HEK293 (cell line): ENCODE measurements around the gene ACACB.
A peak's percentile ranks its signal among the peaks of the same experiment; 100 is the strongest.

Source experiments
- CTCF ChIA-PET: fragments of 350-600 bp; formaldehyde crosslinking; extraction: SDS; loops from one replicate; lab custom pipeline; 2021; ENCODE audit warnings: antibody characterized with exemption; lab: Yijun Ruan, JAX
- POLR2A ChIA-PET: fragments of 300-600 bp; formaldehyde crosslinking; extraction: SDS; loops from one replicate; lab custom pipeline; 2020; ENCODE audit warnings: antibody characterized with exemption, inconsistent platforms; lab: Yijun Ruan, JAX
- H3K27ac ChIP-seq: fragments of 200-500 bp; sonication (Bioruptor generic); 2 replicates; pipeline ENCODE4 v1.5.1; 2014; ENCODE audit warnings: low read depth, low read length, control low read depth, inconsistent platforms; ENCODE audit errors: extremely low read depth
- H3K36me3 ChIP-seq, 2 experiments: fragments of 200-500 bp in 1 of 2; sonication (Bioruptor generic) in 1 of 2; 1 replicate in 1 of 2; 2 replicates in 1 of 2; pipeline ENCODE4 v1.5.1; 2014 to 2017; ENCODE audit warnings: inconsistent platforms in 2 of 2, low read length in 2 of 2; ENCODE audit not compliant: control insufficient read depth in 2 of 2, insufficient read depth in 1 of 2
- H3K4me1 ChIP-seq: fragments of 200-500 bp; sonication (Bioruptor generic); 2 replicates; pipeline ENCODE4 v1.5.1; 2014; ENCODE audit warnings: mild to moderate bottlenecking, low read length, inconsistent platforms; ENCODE audit not compliant: control insufficient read depth, insufficient read depth
- H3K4me3 ChIP-seq: 2 replicates; pipeline ENCODE4 v1.5.1; 2011; ENCODE audit warnings: low read depth, mild to moderate bottlenecking, control low read depth, low read length, moderate library complexity
- H3K9me3 ChIP-seq: fragments of 200-500 bp; sonication (Bioruptor generic); 2 replicates; pipeline ENCODE4 v1.5.1; 2014; ENCODE audit warnings: low read depth, low read length, inconsistent platforms; ENCODE audit not compliant: control insufficient read depth, insufficient read depth
- GLIS1 ChIP-seq: fragments of 450-650 bp; formaldehyde crosslinking; IDR thresholded peaks from 2 replicates; pipeline ENCODE4 v1.5.1; 2016; ENCODE audit warnings: missing biosample characterization, missing genetic modification characterization
- HOXD13 ChIP-seq: sonication (generic); formaldehyde crosslinking; IDR thresholded peaks from 2 replicates; pipeline ENCODE4 v1.8.0; 2022; ENCODE audit warnings: missing genetic modification reagents, borderline replicate concordance
- INSM2 ChIP-seq: fragments of 450-650 bp; formaldehyde crosslinking; IDR thresholded peaks from 2 replicates; pipeline ENCODE4 v1.5.1; 2016; ENCODE audit warnings: missing biosample characterization, missing genetic modification characterization
- KLF1 ChIP-seq: fragments of 450-650 bp; formaldehyde crosslinking; IDR thresholded peaks from 2 replicates; pipeline ENCODE4 v1.5.1; 2016; ENCODE audit warnings: missing biosample characterization, missing genetic modification characterization
- MYNN ChIP-seq: fragments of 450-650 bp; formaldehyde crosslinking; IDR thresholded peaks from 2 replicates; pipeline ENCODE4 v1.5.1; 2016; ENCODE audit warnings: missing biosample characterization, missing genetic modification characterization, borderline replicate concordance
- PRDM1 ChIP-seq: fragments of 450-650 bp; formaldehyde crosslinking; IDR thresholded peaks from 2 replicates; pipeline ENCODE4; 2016; ENCODE audit warnings: missing biosample characterization, missing genetic modification characterization
- TCF7L2 ChIP-seq: IDR thresholded peaks from 2 replicates; pipeline ENCODE4 v1.6.1; 2011; ENCODE audit warnings: low read depth, mild to moderate bottlenecking, inconsistent platforms, low read length, moderate library complexity, borderline replicate concordance
- ZNF133 ChIP-seq: fragments of 450-650 bp; formaldehyde crosslinking; IDR thresholded peaks from 2 replicates; pipeline ENCODE4 v1.5.1; 2016; ENCODE audit warnings: missing biosample characterization, missing genetic modification characterization
- ZNF26 ChIP-seq: fragments of 450-650 bp; formaldehyde crosslinking; IDR thresholded peaks from 2 replicates; pipeline ENCODE4 v1.5.1; 2016; ENCODE audit warnings: missing biosample characterization, missing genetic modification characterization
- ZNF280C ChIP-seq: fragments of 450-650 bp; formaldehyde crosslinking; IDR thresholded peaks from 2 replicates; pipeline ENCODE4 v1.5.1; 2016; ENCODE audit warnings: missing biosample characterization, missing genetic modification characterization
- ZNF335 ChIP-seq: fragments of 450-650 bp; formaldehyde crosslinking; conservative IDR thresholded peaks from 2 replicates; pipeline ENCODE4 v1.5.1; 2016; ENCODE audit warnings: missing biosample characterization, missing genetic modification characterization
- ZNF341 ChIP-seq: fragments of 450-650 bp; formaldehyde crosslinking; IDR thresholded peaks from 2 replicates; pipeline ENCODE4; 2016; ENCODE audit warnings: low read depth, missing biosample characterization, missing genetic modification characterization
- ZNF433 ChIP-seq: fragments of 450-650 bp; formaldehyde crosslinking; IDR thresholded peaks from 2 replicates; pipeline ENCODE4 v1.5.1; 2016; ENCODE audit warnings: missing biosample characterization, missing genetic modification characterization, low read depth
- ZNF513 ChIP-seq: fragments of 450-650 bp; IDR thresholded peaks from 2 replicates; pipeline ENCODE4 v1.5.1; 2018; ENCODE audit warnings: missing biosample characterization, missing genetic modification characterization
- ZNF639 ChIP-seq: fragments of 450-650 bp; formaldehyde crosslinking; IDR thresholded peaks from 2 replicates; pipeline ENCODE4 v1.5.1; 2016; ENCODE audit warnings: missing biosample characterization, missing genetic modification characterization
- ZNF645 ChIP-seq: fragments of 450-650 bp; formaldehyde crosslinking; IDR thresholded peaks from 2 replicates; pipeline ENCODE4; 2016; ENCODE audit warnings: missing biosample characterization, missing genetic modification characterization
- ZNF660 ChIP-seq: fragments of 450-650 bp; IDR thresholded peaks from 2 replicates; pipeline ENCODE4 v1.5.1; 2018; ENCODE audit warnings: missing biosample characterization, mild to moderate bottlenecking, missing genetic modification characterization
- ZNF670 ChIP-seq: fragments of 450-650 bp; formaldehyde crosslinking; IDR thresholded peaks from 2 replicates; pipeline ENCODE4 v1.5.1; 2016; ENCODE audit warnings: missing biosample characterization, missing genetic modification characterization, low read depth
- ZNF704 ChIP-seq: fragments of 450-650 bp; formaldehyde crosslinking; IDR thresholded peaks from 2 replicates; pipeline ENCODE4 v1.5.1; 2016; ENCODE audit warnings: missing biosample characterization, missing genetic modification characterization
- ZNF776 ChIP-seq: fragments of 450-650 bp; formaldehyde crosslinking; IDR thresholded peaks from 2 replicates; pipeline ENCODE4 v1.5.0; 2017; ENCODE audit warnings: missing biosample characterization, missing genetic modification characterization, borderline replicate concordance

The ACACB gene

GRCh38 chr12:109153821-109154441 lies 37.5 kb downstream of the ACACB start:
- peaks cover 8% of the 10 kb centered on the region; the same call in 1 of the 2 replicates for H3K4me1 ChIP-seq
- TF ChIP-seq ZNF133 (tag by site-specific recombination) (no peak), INSM2 (tag by site-specific recombination) (no peak), MYNN (tag by site-specific recombination) (peak; percentile 99), ZNF335 (tag by site-specific recombination) (peak; percentile 65), PRDM1 (tag by site-specific recombination) (0 out of 2 replicates have a peak, but pooled peaks have one; percentile 31), ZNF639 (tag by site-specific recombination) (no peak), GLIS1 (tag by site-specific recombination) (0 out of 2 replicates have a peak, but pooled peaks have one; percentile 6), ZNF513 (tag by site-specific recombination) (no peak), ZNF433 (tag by site-specific recombination) (no peak), HOXD13 (CRISPR knock-in tag) (no peak), ZNF280C (tag by site-specific recombination) (no peak), ZNF776 (tag by site-specific recombination) (no peak)
- TF ChIP-seq, all 188 proteins: peak for 4
- CTCF ChIA-PET, result interaction anchor here (1.3 to 1.5 kb wide), 2 partner anchors 8 to 42 kb away, joined by 3 read pairs; no protein-coding TSS in a partner anchor

GRCh38 chr12:109154451-109155438 lies 38.4 kb downstream of the ACACB start:
- CTCF ChIA-PET, result interaction anchor here (0.6 to 1.5 kb wide), 8 partner anchors 9 to 1162 kb away, joined by 3 to 6 read pairs (median 3); no protein-coding TSS in a partner anchor
- Histone ChIP-seq H3K27ac (peak overlapping the region; percentile 78; the same call in 1 of the 2 replicates), H3K4me1 (peaks cover 8% of the 10 kb centered on the region; the same call in 1 of the 2 replicates), H3K36me3 (no peaks in the 10 kb centered on the region), H3K4me3 (peak overlapping the region; percentile 74), H3K9me3 (no peaks in the 10 kb centered on the region)
- POLR2A ChIA-PET, result interaction anchor here (0.6 to 1.1 kb wide), 10 partner anchors 10 to 1630 kb away, joined by 3 to 9 read pairs (median 4); partner anchors contain the start of gene UNG
- peak; percentile 53; the same call in 1 of the 2 replicates for TF ChIP-seq KLF1 (tag by site-specific recombination)
- no peak for TF ChIP-seq ZNF670 (tag by site-specific recombination)
- no peak for TF ChIP-seq ZNF26 (tag by site-specific recombination)
- no peak for TF ChIP-seq ZNF645 (tag by site-specific recombination)
- peak; percentile 55 for TF ChIP-seq ZNF341
- TF ChIP-seq TCF7L2, result no peak
- peak; percentile 91 for TF ChIP-seq GLIS1 (tag by site-specific recombination)
- no peak for TF ChIP-seq ZNF660 (tag by site-specific recombination)
- TF ChIP-seq ZNF704 (tag by site-specific recombination), result no peak

More at GRCh38 chr12:109153821-109154441, 37.5 kb downstream of the ACACB start:
- Histone ChIP-seq H3K4me3 (peak overlapping the region; percentile 30), H3K36me3 (no peaks in the 10 kb centered on the region), H3K9me3 (no peaks in the 10 kb centered on the region), H3K27ac (no peak overlapping the region)
- POLR2A ChIA-PET, result interaction anchor here (0.6 kb wide), 3 partner anchors 17 to 56 kb away, joined by 3 read pairs; no protein-coding TSS in a partner anchor
